Suprapubic skin (tissue), 4 donors: ENCODE data around the gene C2orf81.

ENCODE experiments used
- EP300 ChIP-seq: sonication (generic); formaldehyde crosslinking; IDR thresholded peaks from one replicate; pipeline ENCODE4 v1.6.1; 2017; ENCODE audit warnings: antibody characterized with exemption
- POLR2A ChIP-seq, 2 donors: fragments of 450-650 bp; IDR thresholded peaks; one replicate each; pipeline ENCODE4 v1.6.1; 2017; ENCODE audit warnings: antibody characterized with exemption in 2 of 2, mild to moderate bottlenecking in 2 of 2, moderate library complexity in 2 of 2
- POLR2AphosphoS5 ChIP-seq, 3 donors: sonication (generic); formaldehyde crosslinking; IDR thresholded peaks; one replicate each; pipeline ENCODE4 v1.6.1; 2017; ENCODE audit warnings: antibody characterized with exemption in 3 of 3
- TF ChIP-seq, protein P1 (sequence below), 2 donors: fragments of 200-600 bp in 1 of 2; fragments of 450-650 bp in 1 of 2; sonication (generic) in 1 of 2; IDR thresholded peaks; one replicate each; pipeline ENCODE4 v1.5.1; 2016 to 2019; ENCODE audit warnings: antibody characterized with exemption in 2 of 2, mild to moderate bottlenecking in 1 of 2, moderate library complexity in 1 of 2

DNA sequence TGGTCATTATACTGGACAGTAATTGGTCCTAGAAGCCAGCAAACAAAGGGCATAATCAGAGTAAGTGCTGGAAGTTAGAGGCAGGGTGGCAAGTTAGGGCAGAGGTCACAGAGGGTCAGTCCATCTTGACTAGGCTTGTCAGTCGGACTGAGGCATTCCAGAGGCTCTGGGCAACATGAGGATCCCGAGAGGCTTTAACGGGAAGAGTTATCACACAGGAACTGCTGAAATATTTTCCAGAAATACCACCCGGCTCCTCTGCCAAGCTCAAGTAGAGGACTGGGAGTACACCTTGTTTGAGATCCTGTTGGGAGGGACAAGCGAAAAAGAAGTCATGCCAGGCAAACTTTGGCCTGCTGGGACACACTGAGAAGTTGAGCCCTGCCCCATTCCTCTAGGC, 13.7 kb downstream of the C2orf81 start:
- TF ChIP-seq, protein P1, sequence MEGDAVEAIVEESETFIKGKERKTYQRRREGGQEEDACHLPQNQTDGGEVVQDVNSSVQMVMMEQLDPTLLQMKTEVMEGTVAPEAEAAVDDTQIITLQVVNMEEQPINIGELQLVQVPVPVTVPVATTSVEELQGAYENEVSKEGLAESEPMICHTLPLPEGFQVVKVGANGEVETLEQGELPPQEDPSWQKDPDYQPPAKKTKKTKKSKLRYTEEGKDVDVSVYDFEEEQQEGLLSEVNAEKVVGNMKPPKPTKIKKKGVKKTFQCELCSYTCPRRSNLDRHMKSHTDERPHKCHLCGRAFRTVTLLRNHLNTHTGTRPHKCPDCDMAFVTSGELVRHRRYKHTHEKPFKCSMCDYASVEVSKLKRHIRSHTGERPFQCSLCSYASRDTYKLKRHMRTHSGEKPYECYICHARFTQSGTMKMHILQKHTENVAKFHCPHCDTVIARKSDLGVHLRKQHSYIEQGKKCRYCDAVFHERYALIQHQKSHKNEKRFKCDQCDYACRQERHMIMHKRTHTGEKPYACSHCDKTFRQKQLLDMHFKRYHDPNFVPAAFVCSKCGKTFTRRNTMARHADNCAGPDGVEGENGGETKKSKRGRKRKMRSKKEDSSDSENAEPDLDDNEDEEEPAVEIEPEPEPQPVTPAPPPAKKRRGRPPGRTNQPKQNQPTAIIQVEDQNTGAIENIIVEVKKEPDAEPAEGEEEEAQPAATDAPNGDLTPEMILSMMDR (IDR thresholded peaks at IDR 0.05) = no peak
- no peak for TF ChIP-seq POLR2A (IDR thresholded peaks at IDR 0.05)
- no peak for TF ChIP-seq EP300
- TF ChIP-seq POLR2AphosphoS5 (IDR thresholded peaks at IDR 0.05) = no peak
